Hepatocyte (in vitro differentiated cells): Measurements from ENCODE around the gene CLIC4. TPM values are rescaled to one million over a fixed set of nuclear protein-coding genes. Genes with fewer than 3 reads are reported as not detected.

ENCODE experiments used
- DNase-seq: peaks from one replicate; pipeline ENCODE4 v3.0.0-alpha.2; 2016; ENCODE audit warnings: low spot score
- H2AFZ ChIP-seq: fragments of 200-600 bp; sonication (generic); 2 replicates; pipeline ENCODE4 v1.6.0; 2016; ENCODE audit warnings: antibody characterized with exemption, mild to moderate bottlenecking
- H3K27ac ChIP-seq: fragments of 200-600 bp; sonication (generic); 2 replicates; pipeline ENCODE4 v1.5.1; 2016; ENCODE audit warnings: mild to moderate bottlenecking
- H3K27me3 ChIP-seq: fragments of 200-600 bp; sonication (generic); 2 replicates; pipeline ENCODE4 v1.6.1; 2016
- H3K36me3 ChIP-seq: fragments of 200-600 bp; sonication (generic); replicated peaks from 2 replicates; pipeline ENCODE4 v1.5.1; 2016; ENCODE audit warnings: low read depth; ENCODE audit not compliant: insufficient read depth
- H3K4me1 ChIP-seq: fragments of 200-600 bp; sonication (generic); 2 replicates; pipeline ENCODE4 v1.5.1; 2016; ENCODE audit warnings: mild to moderate bottlenecking, moderate library complexity; ENCODE audit not compliant: insufficient read depth
- H3K4me2 ChIP-seq: fragments of 200-600 bp; sonication (generic); 2 replicates; pipeline ENCODE4 v1.6.0; 2016
- H3K4me3 ChIP-seq: fragments of 200-600 bp; sonication (generic); 2 replicates; pipeline ENCODE4 v1.5.1; 2016; ENCODE audit warnings: mild to moderate bottlenecking
- H3K79me2 ChIP-seq: fragments of 200-600 bp; sonication (generic); 2 replicates; pipeline ENCODE4 v1.6.0; 2017; ENCODE audit warnings: mild to moderate bottlenecking
- H3K9me2 ChIP-seq: fragments of 200-600 bp; sonication (generic); replicated peaks from 2 replicates; pipeline ENCODE4 v1.6.0; 2017; ENCODE audit warnings: mild to moderate bottlenecking; ENCODE audit not compliant: insufficient read depth
- H3K9me3 ChIP-seq: fragments of 200-600 bp; sonication (generic); 2 replicates; pipeline ENCODE4 v1.5.1; 2016; ENCODE audit warnings: low read depth, mild to moderate bottlenecking
- H4K20me1 ChIP-seq: fragments of 200-600 bp; sonication (generic); 2 replicates; pipeline ENCODE4 v1.6.0; 2016; ENCODE audit warnings: mild to moderate bottlenecking; ENCODE audit not compliant: insufficient read depth, poor library complexity, severe bottlenecking
- EZH2 ChIP-seq: fragments of 200-600 bp; sonication (generic); IDR thresholded peaks from 2 replicates; pipeline ENCODE4 v1.6.1; 2016; ENCODE audit warnings: antibody characterized with exemption, mild to moderate bottlenecking, borderline replicate concordance
- EZH2phosphoT487 ChIP-seq: fragments of 200-600 bp; sonication (generic); IDR thresholded peaks from one replicate; pipeline ENCODE4 v1.6.1; 2018; ENCODE audit warnings: antibody characterized with exemption, mild to moderate bottlenecking, low read depth, moderate library complexity; ENCODE audit not compliant: unreplicated experiment, severe bottlenecking
- WGBS: methylation state at CpG from one replicate; pipeline ENCODE4 v1.1.6; 2016; ENCODE audit warnings: low lambda C conversion rate; ENCODE audit errors: missing lambda C conversion rate; 5-methylcytosine and 5-hydroxymethylcytosine counted together
- polyA plus RNA-seq: library from polyadenylated mRNA; unstranded; fragments of >200 nt; fragmentation: Nextera tagmentation; extraction: Ambion mirVana; gene quantifications from 2 replicates; pipeline ENCODE4 v1.2.1, GENCODE V29; 2016
- total RNA-seq: library from RNA; depleted of rRNA; stranded (reverse); fragments of >200 nt; gene quantifications from 2 replicates; pipeline ENCODE4 v1.2.3, GENCODE V29; 2014
- TF ChIP-seq, protein P1 (sequence below): fragments of 200-600 bp; sonication (generic); IDR thresholded peaks from 2 replicates; pipeline ENCODE4 v1.5.1; 2016; ENCODE audit warnings: antibody characterized with exemption, mild to moderate bottlenecking; ENCODE audit not compliant: poor library complexity

CLIC4 gene
- total and polyA plus RNA-seq, 2 experiments from 2014 or later: 146 to 259 TPM

DNA sequence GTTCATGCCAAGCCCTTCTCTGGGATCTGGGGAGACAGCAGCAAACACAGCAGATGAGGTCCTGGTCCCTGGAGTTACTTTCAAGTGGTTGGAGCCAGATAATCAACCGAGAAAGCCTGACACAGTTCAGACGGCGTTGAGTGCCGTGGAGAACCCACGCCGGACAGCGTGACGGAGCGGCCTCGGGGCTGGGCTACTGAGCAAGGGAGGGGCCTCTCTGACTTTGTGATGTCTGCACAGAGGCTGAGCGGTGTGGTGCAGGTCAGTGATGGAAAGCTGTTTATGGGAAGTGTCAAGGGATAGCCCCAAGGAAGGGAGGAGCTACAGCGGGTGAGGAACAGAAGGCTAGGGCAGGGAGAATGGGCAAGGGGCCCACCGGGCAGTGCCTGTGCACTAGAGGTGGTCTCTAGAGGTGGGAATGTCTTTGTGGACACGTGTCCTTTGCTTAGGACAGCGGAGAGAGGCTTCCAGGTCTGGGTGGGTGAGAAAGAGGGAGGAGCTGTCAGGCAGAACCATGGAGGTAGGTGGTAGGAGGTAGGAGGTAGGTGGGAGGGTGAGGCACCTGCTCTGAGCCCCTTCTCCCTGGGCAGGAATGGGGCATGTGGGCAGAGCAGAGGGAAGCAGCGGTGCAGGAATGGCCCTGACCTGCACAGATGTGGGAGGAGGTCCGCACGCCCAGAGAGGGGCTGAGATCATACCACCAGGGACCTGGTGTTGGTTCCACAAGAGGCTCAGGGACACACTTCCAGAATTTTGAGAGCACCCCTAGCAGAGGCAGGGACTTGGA lies 122.0 kb downstream of the CLIC4 start:
- no peaks in the 10 kb centered on the region for H4K20me1 ChIP-seq
- 85% methylated on average over 18 of the region's 18 CpGs for WGBS

DNA sequence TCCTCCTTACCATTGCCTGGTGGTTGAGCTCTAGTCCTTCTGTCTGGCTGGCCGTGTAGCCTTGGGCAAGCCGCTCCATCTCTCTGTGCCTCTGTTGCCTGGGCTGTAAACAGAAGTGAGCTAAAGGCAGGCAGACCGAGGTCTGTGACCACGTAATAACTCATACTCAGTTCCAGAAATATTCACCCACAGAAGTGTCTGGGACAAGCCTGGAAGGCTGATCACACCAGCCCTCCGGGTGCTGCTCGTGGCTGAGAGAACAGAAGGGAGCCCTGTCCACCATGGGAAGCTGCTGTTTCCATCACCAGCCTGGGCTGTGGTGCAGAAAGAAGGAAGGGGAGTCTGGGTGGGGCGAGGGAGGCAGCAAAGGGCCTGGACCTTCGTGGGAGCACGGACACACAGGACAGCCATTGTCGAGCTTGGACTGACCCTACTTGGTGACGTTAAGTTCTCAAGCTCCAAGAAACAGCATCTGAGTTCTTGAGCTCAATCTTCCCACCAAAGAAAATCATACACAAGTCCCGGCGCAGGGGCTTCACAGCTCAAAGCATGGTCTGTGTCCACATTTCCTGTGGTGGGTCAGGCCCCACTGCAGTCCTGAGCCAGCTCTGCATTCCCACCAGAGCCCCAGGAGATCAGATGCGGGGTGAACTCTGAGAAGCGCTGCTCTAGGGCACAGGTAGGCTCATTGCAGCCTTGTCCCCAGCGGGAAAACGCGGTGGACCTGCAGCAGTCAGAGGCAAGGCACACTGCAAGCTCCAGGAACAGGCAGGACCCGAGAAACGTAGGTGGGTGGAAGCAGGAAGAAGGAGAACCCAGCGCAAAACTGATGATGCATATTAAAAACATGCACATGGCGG lies 123.0 kb downstream of the CLIC4 start:
- no peak overlapping the region for H3K27ac ChIP-seq
- TF ChIP-seq, protein P1, sequence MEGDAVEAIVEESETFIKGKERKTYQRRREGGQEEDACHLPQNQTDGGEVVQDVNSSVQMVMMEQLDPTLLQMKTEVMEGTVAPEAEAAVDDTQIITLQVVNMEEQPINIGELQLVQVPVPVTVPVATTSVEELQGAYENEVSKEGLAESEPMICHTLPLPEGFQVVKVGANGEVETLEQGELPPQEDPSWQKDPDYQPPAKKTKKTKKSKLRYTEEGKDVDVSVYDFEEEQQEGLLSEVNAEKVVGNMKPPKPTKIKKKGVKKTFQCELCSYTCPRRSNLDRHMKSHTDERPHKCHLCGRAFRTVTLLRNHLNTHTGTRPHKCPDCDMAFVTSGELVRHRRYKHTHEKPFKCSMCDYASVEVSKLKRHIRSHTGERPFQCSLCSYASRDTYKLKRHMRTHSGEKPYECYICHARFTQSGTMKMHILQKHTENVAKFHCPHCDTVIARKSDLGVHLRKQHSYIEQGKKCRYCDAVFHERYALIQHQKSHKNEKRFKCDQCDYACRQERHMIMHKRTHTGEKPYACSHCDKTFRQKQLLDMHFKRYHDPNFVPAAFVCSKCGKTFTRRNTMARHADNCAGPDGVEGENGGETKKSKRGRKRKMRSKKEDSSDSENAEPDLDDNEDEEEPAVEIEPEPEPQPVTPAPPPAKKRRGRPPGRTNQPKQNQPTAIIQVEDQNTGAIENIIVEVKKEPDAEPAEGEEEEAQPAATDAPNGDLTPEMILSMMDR: no peak
- TF ChIP-seq EZH2 (no peak), EZH2phosphoT487 (no peak)
- no peak overlapping the region for H2AFZ ChIP-seq
- H3K4me2 ChIP-seq: no peak overlapping the region
- no peaks in the 10 kb centered on the region for H3K36me3 ChIP-seq
- no peak for DNase-seq
- H3K79me2 ChIP-seq: no peaks in the 10 kb centered on the region
- H3K4me3 ChIP-seq: no peak overlapping the region
- H4K20me1 ChIP-seq: no peaks in the 10 kb centered on the region
- no peaks in the 10 kb centered on the region for H3K27me3 ChIP-seq
- H3K9me2 ChIP-seq: no peaks in the 10 kb centered on the region
- 91% methylated on average over 22 of the region's 22 CpGs for WGBS
- H3K4me1 ChIP-seq: peaks cover 17% of the 10 kb centered on the region
- H3K9me3 ChIP-seq: no peaks in the 10 kb centered on the region

More for the DNA sequence above, 122.0 kb downstream of the CLIC4 start:
- Histone ChIP-seq H3K36me3 (no peaks in the 10 kb centered on the region), H3K4me2 (no peak overlapping the region), H2AFZ (no peak overlapping the region), H3K9me3 (no peaks in the 10 kb centered on the region), H3K27me3 (no peaks in the 10 kb centered on the region), H3K27ac (no peak overlapping the region), H3K4me1 (peaks cover 26% of the 10 kb centered on the region), H3K9me2 (no peaks in the 10 kb centered on the region), H3K79me2 (no peaks in the 10 kb centered on the region), H3K4me3 (no peak overlapping the region)
- DNase-seq: no peak
- TF ChIP-seq, protein P1: no peak
- TF ChIP-seq EZH2phosphoT487 (no peak), EZH2 (no peak)

DNA sequence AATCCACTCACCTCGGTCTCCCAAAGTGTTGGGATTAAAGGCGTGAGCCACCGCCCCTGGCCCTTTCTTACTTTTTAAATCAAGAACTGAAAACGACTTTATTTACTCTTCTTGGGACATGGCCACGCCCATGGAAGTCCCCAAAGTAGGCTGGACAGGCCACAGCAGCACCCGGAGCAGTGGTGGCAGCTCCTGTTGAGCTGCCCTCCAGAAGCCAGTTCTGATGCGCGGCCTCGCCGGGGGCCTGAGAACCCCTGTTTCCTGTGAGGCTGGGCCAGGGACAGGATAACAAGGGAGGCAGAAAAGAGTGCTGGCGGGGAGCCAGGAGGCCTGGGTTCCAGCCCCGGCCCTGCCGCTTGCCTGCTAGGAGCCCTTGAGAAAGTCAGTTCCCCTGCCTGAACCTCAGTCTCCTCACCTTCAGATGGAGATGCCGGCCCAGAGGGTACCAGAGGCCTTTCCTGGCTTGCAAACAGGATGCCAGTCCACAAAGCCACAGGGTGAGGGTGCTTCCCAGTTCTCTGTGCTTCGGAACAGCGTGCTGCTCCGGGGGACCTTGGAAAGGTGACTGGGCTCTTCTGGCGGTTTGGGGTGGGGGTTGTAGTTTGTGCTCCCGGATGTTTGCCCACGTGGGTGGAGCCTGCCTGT lies 125.4 kb downstream of the CLIC4 start:
- Histone ChIP-seq H4K20me1 (no peaks in the 10 kb centered on the region), H3K4me1 (no peaks in the 10 kb centered on the region), H3K79me2 (no peaks in the 10 kb centered on the region), H3K9me2 (no peaks in the 10 kb centered on the region), H3K36me3 (no peaks in the 10 kb centered on the region), H3K4me2 (no peak overlapping the region), H3K27me3 (no peaks in the 10 kb centered on the region), H2AFZ (no peak overlapping the region), H3K9me3 (no peaks in the 10 kb centered on the region), H3K4me3 (no peak overlapping the region), H3K27ac (no peak overlapping the region)
- DNase-seq: no peak
- 80% methylated on average over 20 of the region's 20 CpGs for WGBS
- TF ChIP-seq EZH2 (no peak), EZH2phosphoT487 (no peak)
- TF ChIP-seq, protein P1: no peak
